Hepatocyte (in vitro differentiated cells): ENCODE results near the gene AGBL3.

Experiments
- CTCF ChIP-seq: fragments of 200-600 bp; sonication (generic); IDR thresholded peaks from 2 replicates; pipeline ENCODE4 v1.5.1; 2016; ENCODE audit warnings: antibody characterized with exemption, mild to moderate bottlenecking; ENCODE audit not compliant: poor library complexity
- EZH2 ChIP-seq: fragments of 200-600 bp; sonication (generic); IDR thresholded peaks from 2 replicates; pipeline ENCODE4 v1.6.1; 2016; ENCODE audit warnings: antibody characterized with exemption, mild to moderate bottlenecking, borderline replicate concordance
- EZH2phosphoT487 ChIP-seq: fragments of 200-600 bp; sonication (generic); IDR thresholded peaks from one replicate; pipeline ENCODE4 v1.6.1; 2018; ENCODE audit warnings: antibody characterized with exemption, mild to moderate bottlenecking, low read depth, moderate library complexity; ENCODE audit not compliant: unreplicated experiment, severe bottlenecking

GRCh38 chr7:134941952-134942351 lies 44.4 kb upstream of the AGBL3 start:
- no peak for TF ChIP-seq CTCF
- no peak for TF ChIP-seq EZH2phosphoT487
- no peak for TF ChIP-seq EZH2
